ENCODE results near the gene BBX. TPM values are rescaled to one million over a fixed set of nuclear protein-coding genes. Genes with fewer than 3 reads are reported as not detected.
"Not testable (repeated sequence)": the region's sequence is repeated elsewhere in the genome, so short reads cannot be mapped to it uniquely, and the experiment has no call there.

The BBX gene
- polyA plus RNA-seq, 3 donors, result 4.7 to 10.3 (median 8.7) TPM

DNA sequence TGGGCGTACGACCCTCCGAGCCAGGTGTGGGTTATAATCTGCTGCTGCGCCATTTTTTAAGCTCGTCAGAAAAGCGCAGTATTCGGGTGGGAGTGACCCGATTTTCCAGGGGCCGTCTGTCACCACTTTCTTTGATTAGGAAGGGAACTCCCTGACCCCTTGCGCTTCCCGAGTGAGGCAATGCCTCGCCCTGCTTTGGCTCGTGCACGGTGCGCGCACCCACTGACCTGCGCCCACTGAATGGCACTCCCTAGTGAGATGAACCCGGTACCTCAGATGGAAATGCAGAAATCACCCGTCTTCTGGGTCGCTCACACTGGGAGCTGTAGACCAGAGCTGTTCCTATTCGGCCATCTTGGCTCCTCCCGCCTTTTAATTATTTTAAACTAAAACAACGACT is 175.1 kb downstream of the BBX start:
- 53 to 68% (median 65%) methylated on average over 23 of the region's 23 CpGs for WGBS, 3 donors
- H3K27ac ChIP-seq (ENCODE audit: low read depth, low read length), result not testable (repeated sequence)

DNA sequence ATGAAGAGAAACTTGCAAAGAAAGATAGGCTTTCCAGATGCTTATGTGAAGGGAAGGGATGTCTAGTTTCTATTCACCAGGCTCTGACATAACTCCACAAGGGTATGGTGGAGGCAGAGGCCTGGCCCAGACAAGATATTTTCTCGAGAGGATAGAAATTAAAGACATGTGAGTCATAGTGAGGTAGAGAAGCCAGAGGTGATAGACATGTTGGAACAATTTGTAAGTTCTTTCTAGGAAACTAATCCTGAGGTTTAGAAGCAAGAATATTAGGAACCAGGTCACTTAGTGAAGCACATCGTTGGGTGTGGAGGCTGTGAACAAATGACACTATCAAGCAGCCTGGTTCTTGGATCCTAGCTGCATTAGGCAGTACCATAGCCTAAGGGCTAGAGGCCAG is 176.9 kb downstream of the BBX start:
- H3K27ac ChIP-seq (ENCODE audit: low read depth, low read length), result no peak overlapping the region
- WGBS, 3 donors, result 65 to 78% (median 75%) methylated on average over 2 of the region's 2 CpGs

DNA sequence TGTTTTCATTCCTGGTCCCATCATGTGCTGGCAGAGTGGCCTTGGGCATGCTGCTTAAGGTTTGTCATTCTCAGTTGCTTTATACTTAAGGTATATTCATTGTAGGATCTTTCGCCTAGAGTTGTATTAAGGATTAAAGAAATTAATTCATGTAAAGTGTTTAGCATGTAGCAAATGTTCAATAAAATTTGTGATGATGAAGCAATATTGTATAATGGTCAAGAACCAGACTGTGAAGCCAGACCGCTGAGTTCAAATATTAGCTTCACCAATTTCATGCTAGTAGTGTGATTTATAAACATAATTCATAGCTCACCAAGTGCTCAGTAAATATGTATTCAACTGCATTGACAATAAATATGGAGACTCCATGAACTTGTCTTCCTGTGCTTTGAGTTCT is 178.5 kb downstream of the BBX start:
- H3K27ac ChIP-seq (ENCODE audit: low read depth, low read length), result no peak overlapping the region
- WGBS, 3 donors, result 95 to 98% (median 97%) methylated on average over 2 of the region's 2 CpGs

DNA sequence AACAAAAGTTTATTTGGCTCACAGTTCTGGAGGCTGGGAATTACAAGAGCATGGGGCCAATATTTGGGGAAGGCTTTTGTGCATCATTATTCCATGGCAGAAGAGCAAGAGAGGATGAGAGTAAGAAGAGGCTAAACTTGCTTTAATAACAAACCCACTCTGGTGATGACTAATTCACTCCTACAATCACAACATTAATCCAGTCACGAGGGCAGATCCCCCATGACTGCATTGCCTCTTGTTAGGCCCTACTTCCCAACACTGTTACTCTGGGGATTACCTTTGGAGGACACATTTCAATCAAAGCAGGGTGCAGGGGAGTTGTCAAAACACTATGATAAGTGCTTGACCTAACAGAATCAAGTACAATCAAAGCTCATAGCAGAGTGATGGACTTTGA is 181.7 kb downstream of the BBX start:
- H3K27ac ChIP-seq (ENCODE audit: low read depth, low read length), result no peak overlapping the region
- 79 to 97% (median 88%) methylated on average over 1 of the region's 1 CpG for WGBS, 3 donors

DNA sequence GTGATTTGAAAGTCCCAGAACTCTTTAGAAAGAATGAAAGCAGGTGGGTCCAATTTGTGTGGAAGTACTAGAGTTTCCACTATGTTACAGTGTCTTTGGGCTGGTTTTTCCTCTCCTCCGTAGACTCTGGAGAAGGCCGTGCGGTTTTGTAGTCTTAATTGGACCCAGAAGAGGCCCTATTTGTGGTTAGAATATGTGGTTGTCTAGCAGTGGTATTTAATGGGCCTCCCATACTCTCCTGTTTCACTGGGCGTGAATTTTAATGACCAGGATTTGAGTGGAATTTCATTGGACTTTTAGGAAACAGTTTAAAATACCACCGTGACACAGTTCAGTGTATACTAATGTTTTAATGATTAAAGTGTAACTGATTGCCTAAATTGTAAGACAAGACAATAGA is 182.3 kb downstream of the BBX start:
- WGBS, 3 donors, result 76 to 77% (median 76%) methylated on average over 5 of the region's 5 CpGs

DNA sequence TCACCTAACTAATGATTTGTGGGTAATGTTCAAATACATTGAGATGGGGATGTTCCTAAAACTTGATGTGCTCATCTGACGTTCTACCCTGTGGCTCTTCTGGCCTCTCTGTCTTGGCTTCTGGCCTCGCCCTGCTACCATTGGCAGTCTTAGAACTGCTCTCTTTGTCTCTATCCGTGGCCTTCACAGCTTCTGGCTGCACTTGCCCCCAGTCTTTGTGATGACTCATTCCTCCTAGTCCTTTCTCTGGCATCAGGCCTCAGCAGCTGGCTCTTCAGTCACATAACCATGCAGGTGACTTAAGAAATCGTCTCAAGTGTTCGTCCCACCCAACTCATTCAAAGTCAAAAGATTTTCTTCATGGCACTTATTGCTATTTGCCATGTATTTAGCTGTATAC is 188.1 kb downstream of the BBX start:
- H3K27ac ChIP-seq (ENCODE audit: low read depth, low read length), result no peak overlapping the region
- WGBS, 3 donors, result 64 to 73% (median 71%) methylated on average over 5 of the region's 5 CpGs

More for the DNA sequence above, 182.3 kb downstream of the BBX start:
- H3K27ac ChIP-seq (ENCODE audit: low read depth, low read length), result no peak overlapping the region

DNA sequence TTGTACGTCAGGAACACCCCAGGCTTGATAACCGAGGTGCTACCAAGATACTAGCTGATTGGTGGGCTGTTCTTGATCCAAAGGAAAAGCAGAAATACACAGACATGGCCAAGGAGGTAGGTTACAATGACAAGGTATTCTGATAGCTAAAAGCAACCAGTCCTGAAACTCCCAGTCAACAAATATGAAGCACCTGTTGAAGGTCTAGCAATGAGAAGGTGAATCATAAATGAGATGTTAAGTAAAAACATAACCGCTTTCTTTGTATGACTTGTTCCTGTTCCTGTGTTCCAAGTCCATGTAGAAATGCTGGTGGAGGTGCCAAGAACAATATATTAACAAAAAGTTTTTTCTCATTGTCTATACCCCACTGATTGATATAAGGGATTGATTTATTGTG is 194.0 kb downstream of the BBX start:
- WGBS, 3 donors, result 89 to 100% (median 97%) methylated on average over 3 of the region's 3 CpGs
- no peak overlapping the region for H3K27ac ChIP-seq (ENCODE audit: low read depth, low read length)

DNA sequence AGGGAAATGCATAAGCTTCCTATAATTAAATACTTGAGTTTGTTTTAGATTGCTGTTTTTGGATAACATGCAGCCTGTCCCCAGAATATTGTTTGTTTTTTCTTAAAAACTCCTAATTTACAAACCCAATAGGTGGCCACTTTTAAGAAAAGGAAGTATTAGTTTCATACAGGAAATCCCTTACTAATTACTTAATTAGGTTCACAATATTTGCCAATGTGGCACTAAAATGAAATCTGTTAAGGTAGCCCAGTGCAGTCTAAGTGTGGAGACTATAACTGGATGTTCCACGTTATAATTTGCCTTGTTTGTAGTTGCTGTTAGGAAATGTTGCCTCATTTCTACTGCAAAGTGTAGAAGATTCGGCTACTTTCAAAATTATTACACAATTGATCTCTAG is 195.8 kb downstream of the BBX start:
- 44 to 83% (median 54%) methylated on average over 2 of the region's 2 CpGs for WGBS, 3 donors
- no peak overlapping the region for H3K27ac ChIP-seq (ENCODE audit: low read depth, low read length)

DNA sequence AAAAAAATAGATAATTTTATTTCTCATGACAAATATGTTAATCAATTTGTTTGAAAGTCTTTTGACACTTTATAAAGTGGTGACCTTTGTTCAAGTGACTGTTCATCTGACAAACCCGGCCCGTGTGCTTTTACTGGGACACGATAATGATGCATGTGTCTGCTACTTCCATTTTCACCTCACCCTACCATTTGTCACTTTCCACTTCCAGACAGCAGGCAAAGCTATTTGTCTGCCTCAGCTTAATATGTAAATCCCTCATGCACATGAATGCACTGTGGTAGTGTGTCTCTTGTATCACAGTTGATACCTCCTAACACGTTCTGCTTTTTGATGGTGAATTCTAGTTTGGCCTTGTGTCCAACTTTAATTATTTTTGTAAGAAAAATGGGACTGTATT is 204.3 kb downstream of the BBX start:
- 83 to 89% (median 85%) methylated on average over 4 of the region's 4 CpGs for WGBS, 3 donors
- H3K27ac ChIP-seq (ENCODE audit: low read depth, low read length), result no peak overlapping the region

DNA sequence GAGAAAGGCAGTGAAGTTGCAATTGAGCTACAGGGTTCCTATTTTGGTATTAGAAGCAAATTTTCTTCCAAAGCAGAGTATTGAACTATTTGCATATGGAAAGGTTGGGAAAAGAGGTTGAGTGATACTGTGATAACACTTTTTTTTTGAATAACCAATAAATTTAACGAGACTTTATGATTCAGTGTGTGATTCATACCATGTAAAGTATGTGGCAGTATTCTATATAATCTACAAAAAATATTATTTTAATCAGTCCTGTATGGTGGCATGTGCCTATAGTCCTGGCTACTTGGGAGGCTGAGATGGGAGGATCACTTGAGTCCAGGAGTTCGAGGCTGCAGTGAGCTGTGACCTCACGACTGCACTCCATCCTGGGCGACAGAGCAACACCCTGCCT is 206.9 kb downstream of the BBX start:
- 92 to 97% (median 94%) methylated on average over 4 of the region's 4 CpGs for WGBS, 3 donors
- H3K27ac ChIP-seq (ENCODE audit: low read depth, low read length), result no peak overlapping the region

DNA sequence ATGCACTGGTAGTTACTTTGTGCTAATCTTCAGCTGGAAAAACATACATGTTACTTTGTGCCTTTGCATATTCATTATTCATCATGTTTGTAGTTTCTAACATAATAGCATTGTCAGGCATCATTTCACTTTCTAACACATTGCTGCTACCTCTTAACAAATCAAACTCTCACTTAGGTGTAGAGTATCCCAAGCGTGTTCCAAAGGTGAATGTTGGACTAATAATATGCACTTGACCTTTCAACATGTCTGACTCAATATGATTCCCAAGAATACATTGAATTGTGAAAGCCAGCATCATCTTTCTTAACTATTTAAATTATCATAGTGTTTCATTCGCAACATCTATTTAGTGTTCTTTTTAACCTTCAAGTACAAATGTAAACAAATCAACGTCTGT is 211.6 kb downstream of the BBX start:
- 72 to 90% (median 86%) methylated on average over 3 of the region's 3 CpGs for WGBS, 3 donors
- no peak overlapping the region for H3K27ac ChIP-seq (ENCODE audit: low read depth, low read length)

DNA sequence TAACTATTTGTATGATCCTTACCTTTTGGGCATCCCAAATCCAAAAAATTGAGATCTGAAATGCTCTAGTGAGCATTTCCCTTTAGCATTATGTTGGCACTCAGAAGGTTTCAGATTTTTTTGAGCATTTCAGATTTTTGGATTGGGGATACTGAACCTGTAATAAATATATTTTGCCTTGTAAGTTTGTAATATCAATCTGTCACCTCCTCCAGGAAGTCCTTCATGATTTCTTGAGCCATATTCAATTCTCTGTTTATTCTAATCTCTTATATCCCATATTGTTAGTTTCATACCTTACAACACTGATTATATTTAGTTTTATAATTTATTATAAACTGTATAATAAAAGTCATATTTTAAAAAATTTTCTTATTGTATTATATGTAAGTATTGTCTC is 215.2 kb downstream of the BBX start:
- H3K27ac ChIP-seq (ENCODE audit: low read depth, low read length), result no peak overlapping the region

DNA sequence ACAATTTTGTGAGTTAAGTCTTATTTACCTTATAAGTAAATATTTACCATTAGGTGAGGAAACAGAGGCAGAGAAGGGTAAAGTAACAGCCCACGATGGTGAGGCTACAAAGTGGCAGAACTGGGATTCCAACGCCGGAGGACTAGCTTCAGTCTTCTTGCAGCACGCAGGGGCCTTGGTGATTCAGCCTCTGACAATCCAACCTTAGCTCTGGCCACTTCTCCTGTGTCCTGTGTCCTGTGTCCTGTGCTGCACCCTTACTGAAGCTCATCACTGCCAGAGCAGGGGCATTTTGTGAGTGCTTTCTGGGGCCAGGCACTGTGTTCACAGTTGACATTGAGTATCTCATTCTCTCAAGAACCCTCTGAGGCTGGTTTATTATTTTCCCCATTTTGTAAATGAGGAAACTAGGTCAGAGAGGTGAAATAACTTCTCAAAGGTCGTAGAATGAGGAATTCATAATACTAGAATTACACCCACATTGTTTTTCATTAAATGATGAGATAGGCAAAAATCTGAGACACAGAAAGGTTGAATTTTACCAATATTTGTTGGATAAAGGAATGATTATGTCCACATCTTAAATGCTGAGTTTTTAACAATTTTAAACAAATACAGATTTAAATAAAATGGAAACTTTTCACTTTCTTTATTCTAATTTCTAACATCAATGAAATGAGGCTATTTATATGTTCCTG is 215.9 kb downstream of the BBX start:
- 83 to 90% (median 86%) methylated on average over 5 of the region's 5 CpGs for WGBS, 3 donors
- H3K27ac ChIP-seq (ENCODE audit: low read depth, low read length), result no peak overlapping the region

DNA sequence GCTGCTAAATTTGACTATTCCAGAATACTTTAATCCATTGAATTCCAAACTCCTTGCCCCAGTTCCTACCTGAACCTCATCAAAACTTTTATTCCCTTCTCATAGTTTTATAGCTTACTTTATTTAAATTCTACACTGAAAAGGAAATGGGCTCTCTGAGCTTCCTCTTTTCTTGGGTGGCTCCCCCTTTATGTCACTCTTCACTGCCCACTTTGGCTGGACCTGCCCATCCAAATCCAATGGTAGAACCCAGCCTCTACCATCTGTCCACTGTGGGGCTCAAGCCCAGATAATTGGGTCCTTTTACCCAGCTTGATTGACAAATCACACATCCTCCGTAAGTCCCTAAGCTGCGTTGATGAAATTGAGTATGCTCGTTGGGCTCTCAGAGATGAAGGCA is 216.5 kb downstream of the BBX start:
- no peak overlapping the region for H3K27ac ChIP-seq (ENCODE audit: low read depth, low read length)
- 59 to 64% (median 61%) methylated on average over 3 of the region's 3 CpGs for WGBS, 3 donors

DNA sequence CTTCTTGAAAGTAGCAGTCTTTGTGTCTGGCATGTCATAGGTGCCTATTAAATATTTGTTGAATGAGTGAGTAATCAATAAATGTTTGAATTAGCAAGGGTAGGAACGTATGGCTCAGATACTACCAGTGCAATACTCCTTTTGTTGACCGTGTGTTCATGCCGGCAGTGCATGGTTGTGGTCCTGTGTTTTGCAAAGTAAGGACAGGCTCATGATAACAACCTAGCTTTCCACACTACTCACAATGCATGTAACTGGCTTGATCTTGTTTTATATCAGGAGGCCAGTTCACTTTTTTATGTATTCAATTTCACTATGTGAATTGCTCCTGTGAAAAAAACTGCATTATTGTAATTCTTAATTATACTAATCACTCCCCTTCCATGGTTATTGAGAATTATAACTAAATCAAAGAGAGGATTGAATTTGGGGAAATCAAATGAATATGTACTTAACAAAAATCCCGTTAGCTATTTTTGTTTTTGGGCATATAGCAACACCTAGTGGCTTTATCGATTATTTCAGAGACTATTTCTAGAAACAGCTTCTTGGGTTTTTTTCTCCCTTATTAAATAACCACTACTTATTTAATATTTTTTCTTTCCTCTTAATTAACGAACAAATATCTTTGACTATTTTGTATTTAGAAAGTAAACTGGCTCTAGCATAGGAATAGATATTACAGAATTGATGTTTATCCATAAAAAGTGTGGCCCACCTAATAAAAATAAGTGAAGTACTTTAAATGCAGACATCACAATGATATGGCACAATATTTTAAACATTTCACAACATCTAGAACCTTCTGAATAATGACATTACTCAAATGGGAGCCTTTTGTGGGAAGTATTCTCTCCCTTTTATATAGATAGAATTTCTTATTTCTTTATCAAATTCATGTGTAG is 218.5 kb downstream of the BBX start:
- no peak overlapping the region for H3K27ac ChIP-seq (ENCODE audit: low read depth, low read length)
- WGBS, 3 donors, result 34 to 61% (median 56%) methylated on average over 6 of the region's 6 CpGs

DNA sequence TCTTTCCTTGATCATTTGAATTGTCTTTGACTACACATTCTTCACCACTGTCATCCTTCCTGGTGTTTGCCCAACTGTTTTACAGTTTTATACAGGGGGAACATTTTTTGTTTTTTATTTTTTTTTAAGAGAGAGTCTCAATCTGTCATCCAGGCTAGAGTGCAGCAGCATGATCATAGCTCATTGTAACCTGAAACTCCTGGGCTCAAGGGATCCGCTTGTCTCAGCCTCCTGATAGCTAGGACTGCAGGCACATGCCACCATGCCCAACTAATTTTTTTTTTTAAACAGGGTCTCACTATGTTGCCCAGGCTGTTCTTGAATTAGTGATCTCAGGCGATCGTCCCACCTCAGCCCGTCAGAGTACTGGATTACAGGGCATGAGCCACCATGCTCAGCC is 222.6 kb downstream of the BBX start:
- 94 to 97% (median 97%) methylated on average over 4 of the region's 4 CpGs for WGBS, 3 donors
- no peak overlapping the region for H3K27ac ChIP-seq (ENCODE audit: low read depth, low read length)

DNA sequence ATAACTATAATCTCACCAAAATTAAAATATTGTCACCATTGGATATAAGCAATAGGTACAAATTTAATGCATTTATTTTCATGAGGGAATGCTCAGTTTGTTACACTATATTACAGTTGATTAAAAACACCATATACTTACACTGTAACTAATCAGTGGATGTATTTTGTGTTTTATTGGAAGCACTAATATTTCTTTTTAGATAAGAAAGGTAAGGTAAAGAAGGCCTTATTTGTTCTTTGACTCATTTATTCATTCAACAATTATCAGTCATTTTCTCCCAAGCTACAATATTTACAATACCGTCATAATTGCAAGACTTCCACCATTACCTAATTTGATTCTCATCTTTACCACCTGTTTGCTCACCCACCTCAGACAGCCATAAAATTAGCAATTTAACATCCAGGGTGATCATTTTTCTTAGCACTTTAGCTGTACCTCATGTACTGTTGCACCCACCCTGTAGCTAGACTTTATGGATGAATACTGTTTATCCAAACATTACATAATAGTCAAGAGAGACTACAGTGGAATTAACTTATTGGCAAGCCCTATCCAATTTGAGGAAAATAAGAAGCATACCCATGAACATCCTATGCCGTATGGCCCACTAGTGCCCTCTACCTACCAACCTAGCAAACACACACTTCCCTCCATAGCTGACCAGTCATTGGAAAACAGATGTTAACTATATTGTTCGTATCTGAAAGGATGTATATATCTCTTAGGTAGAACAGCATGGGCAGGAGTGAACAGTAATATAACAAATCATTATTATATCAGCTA is 229.6 kb downstream of the BBX start:
- no peak overlapping the region for H3K27ac ChIP-seq (ENCODE audit: low read depth, low read length)
- WGBS, 3 donors, result 65 to 82% (median 77%) methylated on average over 3 of the region's 3 CpGs

DNA sequence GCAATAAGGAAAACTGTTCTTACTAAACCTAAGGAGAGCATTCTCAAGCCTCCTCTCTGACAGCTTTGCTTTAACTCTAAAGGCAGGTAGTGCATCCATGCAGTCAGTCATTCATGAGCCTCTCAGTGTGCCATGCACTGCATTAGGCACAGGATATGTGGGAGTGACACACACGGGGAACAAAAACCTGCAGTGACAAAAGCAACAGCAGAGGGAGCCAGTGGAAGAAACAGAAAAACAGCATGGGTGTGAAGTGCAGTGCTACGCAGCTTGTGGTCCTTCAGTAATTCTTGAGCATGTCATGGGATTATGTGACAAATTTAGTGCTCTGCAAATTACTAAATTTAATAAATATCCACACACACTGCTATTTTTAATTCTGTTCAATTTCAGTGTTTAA is 230.7 kb downstream of the BBX start:
- 23 to 43% (median 36%) methylated on average over 2 of the region's 2 CpGs for WGBS, 3 donors
- H3K27ac ChIP-seq (ENCODE audit: low read depth, low read length), result no peak overlapping the region

DNA sequence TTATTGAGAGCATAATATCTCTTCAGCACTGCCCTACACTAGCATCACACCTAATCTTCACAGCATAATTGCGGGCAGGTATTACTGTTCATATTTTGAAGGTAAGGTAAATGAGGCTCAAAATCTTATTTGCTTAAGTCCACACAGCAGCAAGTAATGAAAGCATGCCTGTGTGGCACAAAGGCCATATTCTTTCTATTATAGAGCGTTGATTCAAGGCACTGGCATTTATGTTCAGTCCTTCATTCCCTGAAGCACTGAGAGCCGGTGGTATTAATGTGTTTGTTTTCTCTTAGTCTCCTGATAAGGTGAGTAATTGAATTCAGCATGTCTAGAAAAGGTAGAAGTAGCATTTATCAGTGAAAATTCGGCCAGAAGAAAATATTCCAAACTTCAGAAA is 231.2 kb downstream of the BBX start:
- no peak overlapping the region for H3K27ac ChIP-seq (ENCODE audit: low read depth, low read length)
- WGBS, 3 donors, result 47 to 82% (median 77%) methylated on average over 4 of the region's 4 CpGs

Measured in adipose tissue (tissue), 3 donors.